ENCODE measurements around the gene FAM50B. TPM values are rescaled to one million over a fixed set of nuclear protein-coding genes. Genes with fewer than 3 reads are reported as not detected.

The FAM50B gene
- total and polyA plus RNA-seq, 2 donors (not counting 1 experiment from before 2014, with no cell fraction given), result 4.2 to 9.8 TPM

- Histone ChIP-seq H2AFZ (ENCODE audit: insufficient read depth, low read depth, low read length, poor library complexity, severe bottlenecking) (no peak overlapping the region), H3K27me3 (replicated peaks in 1 of 4; ENCODE audit: control extremely low read depth in 1 of 4, control insufficient read depth in 3 of 4, insufficient read depth in 4 of 4, low read length in 3 of 4) (no peaks in the 10 kb centered on the region), H3K4me2 (replicated peaks; ENCODE audit: low read depth, low read length, poor library complexity, severe bottlenecking) (no peak overlapping the region), H3K4me1 (ENCODE audit: control insufficient read depth in 2 of 2, insufficient read depth in 2 of 2, low read length in 2 of 2) (no peaks in the 10 kb centered on the region), H3K4me3 (ENCODE audit: control extremely low read depth in 1 of 5, extremely low read depth in 1 of 5, insufficient read depth in 1 of 5, low read depth in 2 of 5, low read length in 4 of 5) (no peak overlapping the region), H3K9me3 (ENCODE audit: control extremely low read depth in 1 of 3, control insufficient read depth in 2 of 3, insufficient read depth in 1 of 3, low read length in 2 of 3) (no peaks in the 10 kb centered on the region), H4K20me1 (ENCODE audit: control insufficient read depth, insufficient read depth, low read length, poor library complexity, severe bottlenecking) (no peaks in the 10 kb centered on the region), H3K79me2 (ENCODE audit: control insufficient read depth, insufficient read depth, low read length) (no peaks in the 10 kb centered on the region), H3K27ac (ENCODE audit: low read length in 2 of 2) (no peak overlapping the region), H3K36me3 (replicated peaks in 1 of 2; ENCODE audit: control extremely low read depth in 1 of 2, control insufficient read depth in 1 of 2, extremely low read depth in 1 of 2, insufficient read depth in 2 of 2, low read length in 1 of 2) (no peaks in the 10 kb centered on the region), H3K9ac (ENCODE audit: low read length) (no peak overlapping the region)
- DNase-seq, result no peak
- Mint-ChIP-seq H3K27me3 (peaks cover 3% of the 10 kb centered on the region), H3K9me3 (ENCODE audit: insufficient read depth) (no peaks in the 10 kb centered on the region), H3K27ac (no peak overlapping the region), H3K4me3 (no peak overlapping the region), H3K4me1 (peaks cover 1% of the 10 kb centered on the region)
- CTCF ChIA-PET, result no interaction called here
- 83% methylated on average over 1 of the region's 3 CpGs for WGBS (ENCODE audit: insufficient coverage)
- ATAC-seq (ENCODE audit: low read depth), result no peak
- POLR2A ChIA-PET, result no interaction called here
- intact Hi-C loops (cut with micrococcal nuclease), result no loop called here
- TF ChIP-seq CTCF (IDR thresholded peaks at IDR 0.05) (no peak), EZH2 (IDR thresholded peaks at IDR 0.05; ENCODE audit: borderline replicate concordance, insufficient read depth, low read depth, low read length, poor library complexity, severe bottlenecking) (no peak)
Observed at GRCh38 chr6:3836566-3836965, 12.6 kb upstream of the FAM50B start.

- H3K4me3 ChIP-seq (ENCODE audit: control extremely low read depth in 1 of 5, extremely low read depth in 1 of 5, insufficient read depth in 1 of 5, low read depth in 2 of 5, low read length in 4 of 5), result no peak overlapping the region
- POLR2A ChIA-PET, result no interaction called here
- ATAC-seq (ENCODE audit: low read depth) (no peak), DNase-seq (no peak)
- peaks cover 1% of the 10 kb centered on the region for H3K4me1 Mint-ChIP-seq
- no CpG with 5 or more reads among the region's 1 CpG for WGBS (ENCODE audit: insufficient coverage)
- intact Hi-C loops (cut with micrococcal nuclease), result no loop called here
- no peak overlapping the region for H3K27ac Mint-ChIP-seq
- TF ChIP-seq EZH2 (IDR thresholded peaks at IDR 0.05; ENCODE audit: borderline replicate concordance, insufficient read depth, low read depth, low read length, poor library complexity, severe bottlenecking) (no peak), CTCF (IDR thresholded peaks at IDR 0.05) (no peak)
- H3K4me3 Mint-ChIP-seq, result no peak overlapping the region
- H3K9me3 ChIP-seq (ENCODE audit: control extremely low read depth in 1 of 3, control insufficient read depth in 2 of 3, insufficient read depth in 1 of 3, low read length in 2 of 3), result no peaks in the 10 kb centered on the region
- no peak overlapping the region for H2AFZ ChIP-seq (ENCODE audit: insufficient read depth, low read depth, low read length, poor library complexity, severe bottlenecking)
- no peaks in the 10 kb centered on the region for H3K27me3 ChIP-seq (replicated peaks in 1 of 4; ENCODE audit: control extremely low read depth in 1 of 4, control insufficient read depth in 3 of 4, insufficient read depth in 4 of 4, low read length in 3 of 4)
- H3K36me3 ChIP-seq (replicated peaks in 1 of 2; ENCODE audit: control extremely low read depth in 1 of 2, control insufficient read depth in 1 of 2, extremely low read depth in 1 of 2, insufficient read depth in 2 of 2, low read length in 1 of 2), result no peaks in the 10 kb centered on the region
- H3K27ac ChIP-seq (ENCODE audit: low read length in 2 of 2), result no peak overlapping the region
- H3K4me1 ChIP-seq (ENCODE audit: control insufficient read depth in 2 of 2, insufficient read depth in 2 of 2, low read length in 2 of 2), result no peaks in the 10 kb centered on the region
- no peaks in the 10 kb centered on the region for H4K20me1 ChIP-seq (ENCODE audit: control insufficient read depth, insufficient read depth, low read length, poor library complexity, severe bottlenecking)
- no peak overlapping the region for H3K9ac ChIP-seq (ENCODE audit: low read length)
- no peak overlapping the region for H3K4me2 ChIP-seq (replicated peaks; ENCODE audit: low read depth, low read length, poor library complexity, severe bottlenecking)
- H3K79me2 ChIP-seq (ENCODE audit: control insufficient read depth, insufficient read depth, low read length), result no peaks in the 10 kb centered on the region
- H3K9me3 Mint-ChIP-seq (ENCODE audit: insufficient read depth), result no peaks in the 10 kb centered on the region
- CTCF ChIA-PET, result no interaction called here
- peaks cover 3% of the 10 kb centered on the region for H3K27me3 Mint-ChIP-seq
Observed at GRCh38 chr6:3837781-3838180, 11.4 kb upstream of the FAM50B start.

Measured in B cell (primary cell).